Lower leg skin (tissue), 3 donors: ENCODE data around the gene MTMR1.

Experiments
- POLR2A ChIP-seq, 2 donors: fragments of 450-650 bp; IDR thresholded peaks; one replicate each; pipeline ENCODE4 v1.6.1; 2016 to 2017; ENCODE audit warnings: antibody characterized with exemption in 2 of 2, mild to moderate bottlenecking in 1 of 2, moderate library complexity in 1 of 2
- TF ChIP-seq, protein P1 (sequence below), 3 donors: fragments of 450-650 bp; IDR thresholded peaks; one replicate each; pipeline ENCODE4 v1.5.1; 2016; ENCODE audit warnings: antibody characterized with exemption in 3 of 3, mild to moderate bottlenecking in 3 of 3, moderate library complexity in 2 of 3

DNA sequence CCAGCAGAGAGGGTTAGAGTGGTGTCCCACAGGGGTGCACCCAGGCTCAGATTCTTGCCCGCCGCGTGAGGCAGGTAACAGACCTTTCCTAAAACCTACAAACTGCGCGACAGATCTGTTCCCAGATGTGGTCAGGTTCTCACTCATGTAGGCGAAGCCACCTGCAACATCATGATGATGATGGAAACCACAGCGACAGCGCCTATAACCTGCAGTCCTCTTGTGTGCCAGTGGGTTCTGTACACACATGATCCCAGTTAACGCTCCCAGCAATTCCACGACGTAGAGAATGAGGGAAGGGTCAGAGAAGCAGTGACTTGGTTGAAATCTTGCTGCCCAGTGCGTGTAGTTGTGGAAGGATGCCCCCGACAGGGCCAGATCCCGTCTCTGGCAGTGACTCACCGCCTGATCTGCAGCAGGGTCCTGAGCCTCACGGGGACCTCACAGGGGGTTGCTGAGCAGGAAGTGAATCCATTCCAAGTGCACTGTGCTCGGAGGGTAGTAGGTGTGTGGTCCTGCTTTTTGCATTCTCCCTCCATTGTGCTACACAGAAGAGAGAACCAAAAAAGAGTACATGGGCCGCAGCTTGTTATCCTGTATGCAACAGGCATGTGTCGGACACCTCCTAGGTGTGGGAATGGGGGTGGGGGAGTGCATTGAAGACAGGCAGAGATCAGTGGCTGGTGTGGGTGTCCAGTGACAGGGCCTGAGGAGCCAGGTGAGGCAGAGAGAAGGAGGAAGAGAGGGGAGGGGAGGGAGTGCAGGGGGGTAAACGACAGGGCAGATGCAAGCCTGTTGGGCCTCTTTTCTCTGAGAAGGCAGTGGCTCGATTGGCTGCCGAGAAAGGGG lies 66.6 kb downstream of the MTMR1 start:
- TF ChIP-seq, protein P1, sequence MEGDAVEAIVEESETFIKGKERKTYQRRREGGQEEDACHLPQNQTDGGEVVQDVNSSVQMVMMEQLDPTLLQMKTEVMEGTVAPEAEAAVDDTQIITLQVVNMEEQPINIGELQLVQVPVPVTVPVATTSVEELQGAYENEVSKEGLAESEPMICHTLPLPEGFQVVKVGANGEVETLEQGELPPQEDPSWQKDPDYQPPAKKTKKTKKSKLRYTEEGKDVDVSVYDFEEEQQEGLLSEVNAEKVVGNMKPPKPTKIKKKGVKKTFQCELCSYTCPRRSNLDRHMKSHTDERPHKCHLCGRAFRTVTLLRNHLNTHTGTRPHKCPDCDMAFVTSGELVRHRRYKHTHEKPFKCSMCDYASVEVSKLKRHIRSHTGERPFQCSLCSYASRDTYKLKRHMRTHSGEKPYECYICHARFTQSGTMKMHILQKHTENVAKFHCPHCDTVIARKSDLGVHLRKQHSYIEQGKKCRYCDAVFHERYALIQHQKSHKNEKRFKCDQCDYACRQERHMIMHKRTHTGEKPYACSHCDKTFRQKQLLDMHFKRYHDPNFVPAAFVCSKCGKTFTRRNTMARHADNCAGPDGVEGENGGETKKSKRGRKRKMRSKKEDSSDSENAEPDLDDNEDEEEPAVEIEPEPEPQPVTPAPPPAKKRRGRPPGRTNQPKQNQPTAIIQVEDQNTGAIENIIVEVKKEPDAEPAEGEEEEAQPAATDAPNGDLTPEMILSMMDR (IDR thresholded peaks at IDR 0.05): no peak
- no peak for TF ChIP-seq POLR2A (IDR thresholded peaks at IDR 0.05)
